CD4-positive, alpha-beta T cell treated with Interleukin-17A for 4 hours (primary cell): ENCODE data around the gene GPS2.

Source experiments
- DNase-seq: peaks from one replicate; pipeline ENCODE4 v3.0.0-alpha.2; 2020; ENCODE audit warnings: mixed read lengths

Gene GPS2

DNA sequence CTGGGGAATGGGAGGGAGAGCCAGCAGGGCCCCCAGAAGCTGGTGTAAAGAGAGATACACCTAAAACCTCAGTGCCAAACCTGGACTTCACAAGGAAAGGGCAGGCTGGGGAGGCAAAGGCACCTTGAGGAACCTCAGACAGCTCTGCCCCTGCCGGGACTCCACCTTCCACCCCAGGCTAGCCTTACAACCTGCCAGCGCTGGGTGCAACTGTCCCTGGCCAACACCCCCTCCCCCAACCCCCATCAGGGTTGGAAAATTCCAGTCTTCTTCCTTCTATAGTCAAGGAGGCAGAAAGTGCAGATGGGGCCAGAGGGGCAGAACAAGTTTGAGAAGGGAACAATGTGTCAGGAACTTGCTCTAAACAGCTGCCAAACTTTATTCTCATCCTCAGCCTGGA is 23.0 kb downstream of the GPS2 start:
- DNase-seq = no peak

GRCh38 chr17:7290685-7291084 is 24.5 kb downstream of the GPS2 start:
- no peak for DNase-seq

DNA sequence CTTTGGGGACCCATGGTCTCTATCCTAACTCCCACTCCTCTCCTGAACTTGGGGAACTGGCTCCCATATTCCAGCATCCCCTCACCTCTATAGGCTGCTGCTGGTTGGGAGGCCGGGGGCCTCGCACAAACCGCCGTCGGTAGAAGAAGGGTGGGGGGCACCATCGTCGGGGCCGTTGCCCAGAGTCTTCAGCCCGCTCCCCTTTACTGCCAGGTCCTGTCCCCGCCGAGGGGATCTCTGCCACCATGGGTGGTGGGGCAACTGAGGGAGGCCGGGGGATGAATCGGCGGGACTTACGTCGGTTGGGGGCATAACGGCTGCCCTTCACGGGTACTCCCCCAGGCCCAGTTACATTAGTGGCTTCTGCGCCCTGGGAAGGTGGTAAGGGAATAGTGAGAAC is 25.0 kb downstream of the GPS2 start:
- DNase-seq = no peak

DNA sequence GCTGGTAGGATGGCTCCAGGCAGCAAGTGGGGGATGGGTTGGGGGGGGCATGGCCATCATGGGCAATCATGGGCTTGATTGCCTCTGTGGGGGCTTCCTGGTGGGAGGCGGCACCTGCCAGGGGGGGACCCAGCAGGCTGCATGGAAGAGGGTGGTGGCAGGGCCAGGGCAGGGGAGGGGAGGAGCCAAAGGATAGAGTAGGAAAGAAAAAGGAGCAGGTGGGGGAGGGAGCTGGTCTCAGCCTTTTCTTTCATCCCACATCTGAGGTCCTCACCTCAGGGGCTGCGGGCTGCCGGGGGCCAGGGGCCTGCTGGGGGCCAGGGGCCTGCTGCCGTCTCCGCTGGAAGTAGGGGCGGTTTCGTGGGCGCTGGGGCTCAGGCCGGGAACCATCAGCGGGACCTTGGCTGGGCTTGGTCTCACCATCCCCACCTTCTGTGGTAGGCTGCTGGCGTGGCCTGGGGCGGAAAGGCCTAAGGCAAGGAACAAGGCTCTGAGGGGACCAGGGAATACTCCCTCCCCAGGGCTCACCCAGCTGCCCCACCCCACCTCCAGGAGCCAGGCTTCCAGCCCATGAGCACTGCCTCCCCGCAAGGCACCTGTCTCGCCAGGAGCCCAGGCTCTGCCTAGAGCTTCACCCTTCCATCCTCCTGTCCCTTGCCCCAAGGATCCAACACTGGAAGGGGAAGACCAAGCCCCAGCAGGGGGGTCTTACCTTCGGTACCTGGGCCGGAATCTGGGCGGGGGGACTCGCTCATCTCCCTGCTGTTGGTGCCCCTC is 25.7 kb downstream of the GPS2 start:
- no peak for DNase-seq

- no peak for DNase-seq
Observed at GRCh38 chr17:7285679-7286078, 29.5 kb downstream of the GPS2 start.

DNA sequence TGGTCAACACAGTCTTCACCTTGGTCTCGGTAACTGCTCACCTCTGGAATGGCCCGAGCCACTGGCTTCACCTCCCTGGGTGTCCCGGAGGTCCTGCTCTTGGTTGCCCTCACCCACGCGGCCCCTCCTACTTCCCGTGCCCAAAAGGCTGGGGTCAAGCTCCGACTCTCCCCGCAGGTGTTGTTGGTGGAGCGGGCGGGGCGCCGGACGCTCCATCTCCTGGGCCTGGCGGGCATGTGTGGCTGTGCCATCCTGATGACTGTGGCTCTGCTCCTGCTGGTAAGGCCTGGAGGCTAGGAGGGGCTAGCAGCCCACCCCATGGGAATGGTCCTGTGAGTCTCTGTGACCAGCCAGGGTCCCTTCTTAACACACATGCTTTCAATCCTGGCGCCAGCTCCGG is 30.2 kb downstream of the GPS2 start:
- DNase-seq = no peak

DNA sequence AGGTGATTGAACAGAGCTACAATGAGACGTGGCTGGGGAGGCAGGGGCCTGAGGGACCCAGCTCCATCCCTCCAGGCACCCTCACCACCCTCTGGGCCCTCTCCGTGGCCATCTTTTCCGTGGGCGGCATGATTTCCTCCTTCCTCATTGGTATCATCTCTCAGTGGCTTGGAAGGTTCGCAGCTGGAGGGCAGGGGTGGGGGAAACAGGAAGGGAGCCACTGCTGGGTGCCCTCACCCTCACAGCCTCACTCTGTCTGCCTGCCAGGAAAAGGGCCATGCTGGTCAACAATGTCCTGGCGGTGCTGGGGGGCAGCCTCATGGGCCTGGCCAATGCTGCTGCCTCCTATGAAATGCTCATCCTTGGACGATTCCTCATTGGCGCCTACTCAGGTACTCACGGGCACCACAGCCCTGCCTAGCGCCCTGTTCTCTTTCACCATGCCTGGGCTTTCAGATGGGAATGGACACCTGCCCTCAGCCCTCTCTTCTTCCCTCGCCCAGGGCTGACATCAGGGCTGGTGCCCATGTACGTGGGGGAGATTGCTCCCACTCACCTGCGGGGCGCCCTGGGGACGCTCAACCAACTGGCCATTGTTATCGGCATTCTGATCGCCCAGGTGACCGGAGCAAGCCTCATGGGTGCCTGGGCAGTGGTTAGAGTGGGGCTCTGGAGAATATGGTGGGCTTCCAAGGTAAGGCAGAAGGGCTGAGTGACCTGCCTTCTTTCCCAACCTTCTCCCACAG is 31.5 kb downstream of the GPS2 start:
- DNase-seq = no peak

DNA sequence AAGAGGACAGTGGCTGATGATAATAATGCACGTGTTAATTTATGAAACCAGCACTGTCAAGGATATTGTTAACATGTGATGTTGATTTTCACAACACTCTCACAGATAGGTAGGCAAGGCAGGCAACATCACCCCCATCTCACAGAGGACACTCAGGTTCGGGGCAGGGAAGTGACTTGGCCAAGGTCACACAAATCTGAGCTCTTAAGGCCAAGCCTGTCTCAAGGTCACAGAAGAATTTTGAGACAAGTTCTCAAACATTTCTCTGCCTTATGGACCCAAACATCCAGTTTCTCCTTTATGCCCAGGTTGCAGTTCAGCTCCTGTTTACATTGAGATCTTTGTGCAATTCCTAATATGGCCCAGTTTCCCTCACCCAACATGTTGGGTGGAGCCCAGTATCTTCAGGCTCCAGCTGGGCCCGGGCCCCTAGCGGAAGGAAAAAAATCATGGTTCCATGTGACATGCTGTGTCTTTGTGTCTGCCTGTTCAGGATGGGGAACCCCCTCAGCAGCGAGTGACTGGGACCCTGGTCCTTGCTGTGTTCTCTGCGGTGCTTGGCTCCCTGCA is 32.3 kb downstream of the GPS2 start:
- no peak for DNase-seq

DNA sequence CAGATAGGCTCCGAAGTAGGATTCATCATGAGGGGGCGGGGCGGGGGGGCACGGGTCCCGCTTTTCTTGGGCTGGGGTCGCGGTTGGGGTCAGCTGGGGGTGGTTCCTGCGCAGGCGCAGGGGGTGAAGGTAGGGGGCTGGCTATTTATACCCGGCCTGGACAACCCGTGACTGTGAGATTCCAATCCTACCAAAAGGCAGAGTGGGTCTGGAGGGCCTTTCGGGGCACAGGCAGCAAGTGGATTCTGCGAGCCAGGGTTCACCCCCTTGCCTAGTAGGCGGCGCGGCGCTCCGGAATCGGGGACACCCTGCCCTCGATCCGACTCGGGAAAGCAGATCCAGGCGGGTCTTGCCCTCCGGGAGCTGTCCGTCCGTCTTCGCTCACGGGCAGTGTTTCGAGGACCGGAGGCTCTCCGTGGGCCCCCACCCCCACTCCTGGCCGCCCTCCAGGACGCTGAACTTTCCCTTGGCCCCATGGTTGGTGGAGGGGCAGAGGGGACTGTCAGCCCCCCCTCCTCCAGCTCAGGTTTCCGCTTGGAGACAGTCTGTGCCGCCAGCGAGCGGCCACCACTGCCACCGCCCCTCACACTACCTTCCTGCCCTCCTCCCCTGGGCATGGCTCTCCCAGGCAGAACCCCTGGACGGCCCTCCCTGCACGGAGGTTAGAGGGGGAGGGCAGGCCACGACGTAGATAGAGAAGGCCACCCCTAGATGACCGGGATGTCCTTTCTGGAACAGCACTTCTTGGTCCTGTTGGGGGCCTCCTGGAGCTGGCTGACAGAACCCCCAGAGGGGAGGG is 33.0 kb downstream of the GPS2 start:
- DNase-seq = peak; percentile 19

DNA sequence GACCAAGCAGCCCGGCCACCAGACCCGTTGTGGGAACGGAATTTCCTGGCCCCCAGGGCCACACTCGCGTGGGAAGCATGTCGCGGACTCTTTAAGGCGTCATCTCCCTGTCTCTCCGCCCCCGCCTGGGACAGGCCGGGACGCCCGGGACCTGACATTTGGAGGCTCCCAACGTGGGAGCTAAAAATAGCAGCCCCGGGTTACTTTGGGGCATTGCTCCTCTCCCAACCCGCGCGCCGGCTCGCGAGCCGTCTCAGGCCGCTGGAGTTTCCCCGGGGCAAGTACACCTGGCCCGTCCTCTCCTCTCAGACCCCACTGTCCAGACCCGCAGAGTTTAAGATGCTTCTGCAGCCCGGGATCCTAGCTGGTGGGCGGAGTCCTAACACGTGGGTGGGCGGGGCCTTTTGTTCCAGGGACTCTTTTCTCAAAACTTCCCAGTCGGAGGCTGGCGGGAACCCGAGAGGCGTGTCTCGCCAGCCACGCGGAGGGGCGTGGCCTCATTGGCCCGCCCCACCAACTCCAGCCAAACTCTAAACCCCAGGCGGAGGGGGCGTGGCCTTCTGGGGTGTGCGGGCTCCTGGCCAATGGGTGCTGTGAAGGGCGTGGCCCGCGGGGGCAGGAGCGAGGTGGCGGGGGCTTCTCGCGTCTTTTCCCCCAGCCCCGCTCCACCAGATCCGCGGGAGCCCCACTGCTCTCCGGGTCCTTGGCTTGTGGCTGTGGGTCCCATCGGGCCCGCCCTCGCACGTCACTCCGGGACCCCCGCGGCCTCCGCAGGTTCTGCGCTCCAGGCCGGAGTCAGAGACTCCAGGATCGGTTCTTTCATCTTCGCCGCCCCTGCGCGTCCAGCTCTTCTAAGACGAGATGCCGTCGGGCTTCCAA is 33.8 kb downstream of the GPS2 start, which contains the start of gene SLC2A4:
Gene SLC2A4, plus strand, starts transcription at position 645 of the 879 bp plus-strand sequence. Its CDS starts 217 bp downstream, at position 862.
- peak; percentile 90 for DNase-seq

- peak; percentile 86 for DNase-seq
Observed at GRCh38 chr17:7280519-7281073, 34.6 kb downstream of the GPS2 start.

- no peak for DNase-seq
Observed at GRCh38 chr17:7279448-7279847, 35.7 kb downstream of the GPS2 start.

- no peak for DNase-seq
Observed at GRCh38 chr17:7266784-7267183, 48.4 kb downstream of the GPS2 start.

DNA sequence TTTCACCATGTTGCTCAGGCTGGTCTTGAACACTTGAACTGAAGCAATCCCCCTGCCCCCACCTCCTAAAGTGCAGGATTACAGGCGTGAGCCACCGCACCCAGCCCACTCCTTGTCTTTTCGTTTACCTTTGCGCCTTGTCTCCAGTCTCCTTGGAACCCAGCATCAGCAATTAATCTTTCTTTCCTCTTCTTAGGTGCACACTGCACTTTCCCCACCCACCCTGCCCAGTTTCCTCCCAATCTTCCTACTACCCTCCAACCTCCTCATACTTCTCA is 51.4 kb downstream of the GPS2 start:
- no peak for DNase-seq

- peak; percentile 19 for DNase-seq
Observed at GRCh38 chr17:7262935-7263800, 52.0 kb downstream of the GPS2 start.
